ENCODE data around the gene ENTREP3. TPM values are rescaled to one million over a fixed set of nuclear protein-coding genes. Genes with fewer than 3 reads are reported as not detected.

The ENTREP3 gene
- total RNA-seq, 2 donors from 2014 or later = 20.7 to 32.1 TPM

Other genes with a start within 250 kb of the ENTREP3 start
- 1 to 10 TPM in 1 of 2 donors, under 1 TPM in 1; 0.67 to 2.2 TPM for gene DCST2, start 221.7 kb downstream of the ENTREP3 start, total RNA-seq
- not detected for gene DCST1, start 221.7 kb downstream of the ENTREP3 start, total RNA-seq
- gene ADAM15, start 204.2 kb downstream of the ENTREP3 start, total RNA-seq = 10 to 100 TPM; 53.2 to 86.6 TPM
- 1 to 10 TPM; 4.6 to 7.0 TPM for gene EFNA4, start 191.7 kb downstream of the ENTREP3 start, total RNA-seq
- gene EFNA3, start 176.6 kb downstream of the ENTREP3 start, total RNA-seq = 10 to 100 TPM in 1 of 2 donors, 1 to 10 TPM in 1; 4.1 to 10.8 TPM
- under 1 TPM in 1 of 2 donors, not detected in 1; 0.48 TPM for gene EFNA1, start 127.6 kb downstream of the ENTREP3 start, total RNA-seq
- 10 to 100 TPM; 42.8 to 47.3 TPM for gene SLC50A1, start 119.6 kb downstream of the ENTREP3 start, total RNA-seq
- gene DPM3, start 115.0 kb downstream of the ENTREP3 start, total RNA-seq = 10 to 100 TPM; 29.4 to 40.6 TPM
- gene KRTCAP2, start 82.2 kb downstream of the ENTREP3 start, total RNA-seq = 100 to 1,000 TPM; 108 to 166 TPM
- gene TRIM46, start 81.6 kb downstream of the ENTREP3 start, total RNA-seq = 10 to 100 TPM; 10.6 to 16.6 TPM
- gene THBS3, start 47.6 kb downstream of the ENTREP3 start, total RNA-seq = 10 to 100 TPM; 11.8 to 26.8 TPM
- gene MTX1, start 46.8 kb downstream of the ENTREP3 start, total RNA-seq = 10 to 100 TPM; 31.3 to 59.9 TPM
- gene SCAMP3, start 6.9 kb upstream of the ENTREP3 start, total RNA-seq = 100 to 1,000 TPM in 1 of 2 donors, 10 to 100 TPM in 1; 84.0 to 123 TPM
- gene CLK2, start 18.0 kb upstream of the ENTREP3 start, total RNA-seq = 100 to 1,000 TPM in 1 of 2 donors, 10 to 100 TPM in 1; 87.7 to 131 TPM
- gene HCN3, start 22.0 kb upstream of the ENTREP3 start, total RNA-seq = 1 to 10 TPM; 4.1 to 6.0 TPM
- gene PKLR, start 46.0 kb upstream of the ENTREP3 start, total RNA-seq = not detected
- gene FDPS, start 53.4 kb upstream of the ENTREP3 start, total RNA-seq = 100 to 1,000 TPM; 319 to 371 TPM
- 10 to 100 TPM; 22.3 to 30.0 TPM for gene RUSC1, start 65.4 kb upstream of the ENTREP3 start, total RNA-seq